Stimulated activated CD8-positive, alpha-beta memory T cell treated with anti-CD3 and anti-CD28 coated beads, Interleukin-4, amount 100 ng/mL, for 4 hours (primary cell): ENCODE measurements around the gene CDK11B.
"Not testable (repeated sequence)": the region's sequence is repeated elsewhere in the genome, so short reads cannot be mapped to it uniquely, and the experiment has no call there.

Source experiments
- DNase-seq, 2 donors: peaks; one replicate each; pipeline ENCODE4 v3.0.0-alpha.2; 2020; ENCODE audit warnings: low read depth in 2 of 2, low spot score in 1 of 2

Gene CDK11B

DNA sequence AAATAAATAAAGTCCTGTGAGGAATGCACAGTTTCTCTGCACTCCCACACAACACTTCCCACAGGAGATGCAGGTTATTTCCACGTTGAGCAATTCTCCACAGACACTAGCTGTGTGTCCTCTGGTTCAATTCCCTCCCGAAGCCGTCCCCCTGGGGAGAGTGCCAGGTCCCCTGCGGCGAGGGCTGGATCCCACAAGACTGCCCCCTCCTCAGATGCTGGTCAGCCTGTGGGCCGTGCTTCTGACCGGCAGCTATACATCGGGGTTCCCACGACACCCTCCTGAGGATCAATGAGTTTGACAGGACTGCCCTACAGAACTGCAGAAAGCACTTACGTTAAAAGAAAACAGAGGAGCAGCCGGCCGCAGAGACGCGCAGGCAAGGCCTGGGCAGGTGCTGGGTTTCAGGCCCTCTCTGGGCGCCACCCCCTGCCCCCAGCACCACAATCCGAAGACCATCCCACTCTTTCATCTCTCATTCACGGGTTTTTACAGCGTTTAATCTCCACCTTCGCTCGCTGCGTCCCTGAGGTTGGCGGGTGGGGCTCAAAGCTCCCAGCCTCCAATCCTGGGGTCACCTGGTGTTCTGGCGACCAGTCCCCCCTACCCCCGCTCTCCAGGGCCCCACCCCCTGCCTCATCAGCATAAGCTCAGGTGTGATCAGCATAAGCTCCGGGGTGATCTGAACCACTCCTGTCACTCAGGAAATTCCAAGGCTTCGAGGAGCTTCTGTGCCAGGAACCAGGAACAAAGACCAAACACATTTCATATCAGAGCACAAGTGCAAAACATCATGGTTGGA lies 24.5 kb upstream of the CDK11B start:
- DNase-seq = no peak

DNA sequence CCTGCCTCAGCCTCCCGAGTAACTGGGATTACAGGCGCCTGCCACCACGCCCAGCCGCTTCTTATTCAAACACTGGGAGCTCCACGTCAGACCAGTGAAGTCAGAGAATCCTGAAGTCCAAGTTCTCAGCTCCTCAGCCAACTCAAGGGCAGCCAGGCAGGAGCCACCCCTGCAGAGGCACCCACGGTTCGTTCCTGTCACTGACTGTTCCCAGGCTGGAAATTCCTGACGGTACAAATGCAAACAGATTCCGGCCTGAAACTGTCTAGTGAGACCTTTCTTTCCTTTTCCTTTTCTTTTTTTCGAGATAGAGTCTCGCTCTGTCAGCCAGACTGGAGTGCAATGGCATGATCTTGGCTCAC lies 22.1 kb upstream of the CDK11B start:
- no peak for DNase-seq

DNA sequence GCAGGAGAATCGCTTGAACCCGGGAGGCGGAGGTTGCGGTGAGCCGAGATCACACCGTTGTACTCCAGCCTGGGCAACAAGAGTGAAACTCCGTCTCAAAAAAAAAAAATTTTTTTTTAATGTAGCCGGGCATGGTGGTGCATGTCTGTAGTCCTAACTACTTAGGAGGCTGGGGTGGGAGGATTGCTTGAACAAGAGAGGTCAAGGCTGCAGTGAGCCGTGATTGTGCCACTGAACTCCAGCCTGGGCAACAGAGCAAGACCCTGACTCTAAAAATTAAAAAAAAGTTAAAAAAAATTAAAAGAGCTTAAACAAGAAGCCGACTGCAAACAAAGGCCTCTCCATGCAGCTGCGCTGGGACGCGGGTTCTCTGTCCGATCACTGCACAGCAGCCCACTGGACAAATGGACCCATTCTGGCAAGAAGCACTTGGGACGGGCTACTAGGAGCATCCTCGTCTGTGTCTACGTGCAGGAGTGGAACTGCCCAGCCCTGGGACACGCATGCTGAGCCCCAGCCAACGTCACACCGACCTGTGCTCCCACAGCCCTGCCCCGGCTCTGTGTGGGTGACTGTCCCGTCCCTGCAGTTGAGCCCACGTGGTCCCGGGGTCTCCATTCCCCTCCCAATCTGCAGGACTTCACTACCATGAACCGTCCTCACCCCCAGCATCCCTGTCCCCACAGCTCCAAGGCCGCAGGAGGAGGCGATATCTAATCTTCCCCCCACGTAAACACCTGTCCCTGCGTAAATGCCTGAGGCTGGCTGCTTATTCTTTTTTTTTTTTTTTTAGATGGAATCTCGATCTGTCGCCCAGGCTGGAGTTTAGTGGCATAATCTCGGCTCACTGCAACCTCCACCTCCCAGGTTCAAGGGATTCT lies 21.5 kb upstream of the CDK11B start:
- DNase-seq = no peak

DNA sequence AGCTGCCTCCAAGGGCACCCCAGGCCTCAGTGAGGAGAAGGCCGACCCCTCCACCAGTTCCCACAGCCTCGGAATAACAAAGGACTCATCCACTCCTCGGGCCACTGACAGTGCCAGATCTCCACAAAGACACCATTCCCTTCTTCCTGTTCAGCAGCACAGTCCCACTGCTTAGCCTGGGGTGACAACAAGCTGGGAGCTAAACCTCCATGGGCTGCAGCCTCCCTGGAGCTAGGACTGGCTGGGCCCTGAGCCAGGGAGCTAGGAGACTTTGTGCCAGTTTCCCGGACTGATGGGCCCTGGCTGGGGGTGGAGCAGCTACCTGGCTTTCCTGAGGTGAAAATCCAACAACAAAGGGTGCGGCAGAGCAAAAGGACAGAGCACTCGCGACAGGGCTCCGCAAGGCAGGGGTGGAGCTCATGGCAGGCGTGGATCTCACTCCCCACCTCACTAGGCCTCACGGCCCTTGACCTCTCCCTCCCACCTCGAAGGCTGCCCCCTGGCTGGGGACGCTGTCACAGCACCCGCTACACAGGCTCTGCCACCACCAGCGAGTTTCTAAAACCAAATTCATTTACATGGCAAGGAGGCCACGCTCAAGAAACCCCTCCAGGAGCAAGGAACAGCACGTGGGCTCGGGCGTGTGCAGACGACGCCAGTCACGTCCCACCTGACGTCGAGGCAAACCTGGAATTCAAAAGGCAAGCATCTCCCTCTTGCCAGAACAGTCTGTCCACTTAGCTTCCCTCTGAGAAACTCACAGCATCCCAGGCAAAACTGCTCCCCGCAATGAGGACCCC lies 20.0 kb upstream of the CDK11B start:
- DNase-seq = no peak

DNA sequence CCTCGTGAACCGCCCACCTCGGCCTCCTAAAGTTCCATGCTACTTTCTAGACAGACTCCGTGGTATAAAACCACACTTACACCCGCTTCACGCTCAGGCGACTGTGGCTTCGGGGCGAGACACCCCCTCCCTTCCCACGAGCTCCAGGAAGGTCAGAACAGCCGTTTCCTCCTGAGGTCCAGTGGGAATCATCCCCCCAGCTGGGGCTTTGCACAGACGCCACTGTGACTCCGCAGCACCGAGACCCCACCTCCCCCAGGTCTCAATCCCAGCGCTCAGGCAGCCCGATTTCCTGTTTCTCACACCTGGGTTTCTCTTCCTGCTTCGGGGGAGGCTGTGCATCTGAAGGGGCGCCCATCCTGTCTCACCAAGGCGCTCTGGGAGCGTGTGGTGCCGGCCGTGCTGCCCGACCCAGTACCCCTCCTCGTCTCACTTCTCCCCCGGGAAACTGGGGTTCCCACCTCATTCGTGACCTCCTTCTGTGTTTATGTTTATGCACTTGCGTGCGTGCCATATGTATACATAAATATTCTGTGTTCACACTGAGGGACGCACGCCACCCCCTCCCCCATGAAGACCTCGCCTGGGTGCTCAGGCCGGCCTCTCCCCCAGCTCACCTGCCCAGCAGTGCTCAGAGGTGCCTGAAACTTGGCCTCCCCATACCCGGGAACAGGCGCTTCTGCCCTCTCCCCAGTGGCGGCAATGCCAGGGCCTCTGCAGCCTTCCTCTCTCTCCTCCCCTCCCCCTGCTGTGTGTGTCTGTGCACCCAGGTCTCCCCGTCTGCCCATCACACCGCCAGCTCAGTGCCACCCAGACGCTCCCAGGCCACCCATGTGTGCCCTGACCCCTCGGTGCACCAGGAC lies 19.1 kb upstream of the CDK11B start:
- peak in 1 of 2 donors; percentile 13 for DNase-seq

DNA sequence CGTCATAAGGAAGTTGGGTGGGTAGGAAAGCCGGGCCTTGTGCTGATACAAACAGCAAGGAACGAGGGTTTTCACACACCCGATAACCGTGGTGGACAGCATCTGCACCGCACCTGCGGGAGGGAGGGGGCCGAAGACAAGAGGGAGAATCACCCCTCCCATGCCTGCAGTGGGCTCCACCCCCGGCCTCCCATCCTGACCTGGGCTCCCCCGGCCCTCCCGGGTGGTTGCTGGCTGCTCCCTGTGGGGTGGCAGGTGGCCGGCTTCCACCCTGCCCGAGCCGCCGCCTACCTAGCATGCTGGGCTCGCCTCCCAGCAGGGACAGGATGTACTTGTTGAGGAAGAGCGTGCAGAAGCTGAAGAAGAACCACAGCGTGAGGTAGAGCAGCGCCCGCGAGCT lies 17.3 kb upstream of the CDK11B start:
- DNase-seq = not testable (repeated sequence)

DNA sequence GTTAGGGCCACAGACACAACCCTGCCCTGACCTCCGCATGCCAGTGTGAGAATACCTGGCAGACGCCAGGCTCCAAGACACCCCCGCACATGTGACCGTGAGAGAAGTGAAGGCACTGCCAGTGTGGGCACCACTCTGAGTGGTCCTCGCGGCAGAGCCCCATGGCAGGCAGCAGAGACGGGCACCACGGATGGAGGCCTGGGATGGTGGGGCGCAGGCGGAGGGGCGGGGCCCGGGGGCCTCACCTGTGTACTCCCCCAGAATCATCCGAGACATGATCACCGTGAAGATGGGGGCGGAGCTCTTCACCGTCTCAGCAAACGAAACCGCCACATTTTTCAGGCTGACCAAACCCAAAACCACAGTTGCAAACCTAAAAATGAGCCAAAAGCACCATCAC lies 16.4 kb upstream of the CDK11B start:
- not testable (repeated sequence) for DNase-seq

DNA sequence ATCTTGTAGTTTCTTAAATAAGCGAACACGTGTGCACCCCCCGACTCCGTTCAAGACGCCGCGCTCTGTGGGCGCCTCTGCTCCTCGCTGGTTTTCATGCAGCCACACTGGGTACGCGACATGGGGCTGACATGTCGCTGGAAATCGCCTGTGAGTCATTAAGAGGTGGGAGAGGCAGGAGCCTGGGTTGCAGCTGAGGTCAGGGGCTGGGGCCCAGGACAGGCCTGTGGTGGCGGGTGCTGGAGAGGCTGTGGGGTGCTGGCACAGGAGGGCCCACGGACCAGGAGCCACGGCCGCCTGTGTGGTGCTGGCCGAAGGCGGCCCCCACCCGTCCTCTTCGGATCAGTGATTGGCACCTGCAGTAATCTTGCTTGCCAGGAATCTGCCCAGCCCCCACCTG lies 16.0 kb upstream of the CDK11B start:
- not testable (repeated sequence) for DNase-seq

DNA sequence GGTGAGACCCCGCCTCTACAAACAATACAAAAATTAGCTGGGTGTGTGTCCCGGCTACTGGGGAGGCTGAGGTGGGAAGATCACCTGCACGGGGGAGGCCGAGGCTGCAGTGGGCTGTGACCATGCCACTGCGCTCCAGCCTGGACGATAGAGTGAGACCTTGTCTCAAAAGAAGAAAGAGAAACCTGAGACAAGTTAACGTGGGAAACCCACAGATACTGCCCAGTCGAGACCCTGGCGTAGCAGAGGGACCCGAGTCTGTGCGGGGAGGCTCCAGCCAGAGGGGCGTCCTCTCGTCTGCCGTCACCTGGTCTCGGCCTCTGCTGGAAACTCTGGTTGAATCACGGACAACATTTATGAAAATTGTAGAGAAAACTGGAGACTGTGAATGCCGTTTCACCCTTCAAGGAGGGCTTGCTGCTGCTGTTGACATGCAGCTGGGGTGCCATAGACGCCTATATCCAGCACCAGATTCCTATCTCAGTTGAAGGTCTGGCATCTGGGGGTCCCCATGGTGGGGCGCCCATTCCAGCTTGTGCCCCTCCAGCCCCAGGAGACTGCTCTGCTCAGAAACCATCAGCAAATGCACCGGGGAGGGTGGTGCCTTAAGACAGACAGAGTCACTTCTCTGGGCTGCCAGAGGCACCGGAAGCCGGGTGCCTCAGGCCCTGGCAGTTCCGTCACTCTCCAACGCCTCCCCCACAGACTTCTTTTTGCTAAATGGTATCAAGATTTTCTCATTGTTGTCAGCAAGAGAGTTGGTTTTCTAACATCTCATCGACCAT lies 13.6 kb upstream of the CDK11B start:
- DNase-seq = no peak

DNA sequence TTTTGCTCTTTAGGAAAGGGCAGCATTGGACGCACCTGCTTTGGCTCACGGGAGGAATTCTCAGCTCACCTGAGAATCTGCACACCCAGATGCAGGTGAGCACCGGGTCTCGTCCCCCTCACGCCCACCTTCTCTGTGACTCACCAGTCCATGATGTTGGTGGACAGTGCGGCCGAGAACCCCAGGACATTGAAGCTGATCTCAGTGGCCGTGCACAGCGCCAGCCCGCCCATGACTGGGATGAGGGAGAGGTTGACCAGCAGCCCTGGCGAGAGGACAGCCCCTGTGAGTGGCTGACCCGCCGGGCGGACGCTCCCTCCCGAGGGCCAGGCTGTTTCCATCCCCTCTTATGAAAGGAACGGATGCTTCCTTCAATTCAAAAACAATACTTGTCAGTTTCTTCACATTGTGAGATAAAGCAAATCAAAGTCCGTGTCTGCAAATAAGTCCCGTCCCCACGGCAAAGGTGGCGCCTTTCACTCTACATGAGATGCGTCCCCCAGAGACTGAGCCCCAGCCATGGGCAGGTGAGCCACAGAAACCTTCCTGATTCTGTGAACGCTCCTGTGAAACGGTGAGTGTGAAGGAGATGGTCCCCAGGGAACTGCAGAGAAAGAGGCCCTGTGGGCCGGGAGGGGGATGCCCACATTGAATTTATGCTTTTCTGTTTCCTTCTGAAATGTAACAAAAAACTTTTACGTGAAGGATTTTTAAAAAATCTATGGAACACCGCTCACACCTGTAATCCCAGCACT lies 12.7 kb upstream of the CDK11B start:
- no peak for DNase-seq

DNA sequence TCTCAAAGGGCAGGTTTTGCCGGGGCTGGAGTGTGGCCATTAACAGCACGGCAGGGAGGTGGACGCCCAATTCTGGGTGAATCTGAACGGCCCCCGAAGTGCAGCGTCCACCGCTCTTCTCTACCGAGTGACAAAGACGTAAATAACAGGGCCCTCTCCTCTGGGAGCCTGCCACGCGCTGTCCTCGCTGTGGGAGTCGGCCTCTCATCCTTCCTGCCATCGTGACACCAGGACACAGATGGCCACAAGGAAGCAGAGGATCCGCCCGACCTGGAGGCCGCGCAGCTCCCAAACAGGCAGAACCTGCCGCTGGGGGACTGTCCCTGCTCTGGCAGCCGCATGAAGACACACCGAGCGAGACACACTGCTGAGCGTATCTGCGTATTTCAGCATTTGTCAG lies 12.1 kb upstream of the CDK11B start:
- DNase-seq = no peak

DNA sequence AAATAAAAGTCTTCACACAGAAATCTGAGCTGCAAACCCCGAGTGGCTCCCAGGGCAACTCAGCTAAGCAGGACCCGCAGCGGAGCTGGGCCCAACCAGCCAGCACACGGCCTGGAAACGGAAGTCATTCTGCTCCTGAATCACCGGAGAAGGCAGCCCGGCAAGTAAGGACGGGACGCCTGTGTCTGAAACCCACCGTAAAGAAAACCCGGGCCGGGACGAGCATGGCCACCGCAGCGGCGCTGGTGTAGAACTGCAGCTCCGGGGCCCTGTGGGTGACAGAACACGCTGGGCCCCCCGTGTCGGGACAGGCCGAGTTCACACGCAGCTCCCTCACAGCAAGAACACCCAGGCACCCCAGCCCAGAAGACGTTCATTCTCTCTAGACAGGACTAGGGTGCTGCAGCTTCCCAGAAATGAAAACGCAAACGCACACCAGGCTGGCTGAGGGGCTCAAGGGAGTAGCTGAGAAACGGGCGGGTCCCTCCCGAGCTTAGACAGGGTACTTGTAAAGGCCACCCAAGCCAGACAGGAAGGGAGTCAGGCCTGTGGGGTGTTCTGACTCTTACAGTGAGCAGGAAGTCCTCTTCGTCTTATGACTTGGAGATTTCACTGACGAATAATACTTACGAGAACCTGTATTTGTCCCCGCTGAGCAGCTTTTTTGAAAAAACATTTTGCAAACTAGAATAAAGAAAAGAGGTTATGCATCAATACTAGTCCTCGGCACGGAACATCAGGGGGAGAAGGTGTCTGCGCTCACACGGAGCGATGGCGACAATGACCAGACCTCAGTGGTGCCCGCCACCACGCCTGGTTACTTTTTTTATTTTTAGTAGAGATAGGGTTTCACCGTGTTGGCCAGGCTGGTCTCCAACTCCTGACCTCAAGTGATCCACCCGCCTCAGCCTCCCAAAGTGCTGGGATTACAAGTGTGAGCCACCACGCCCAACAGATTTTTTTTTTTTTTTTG lies 10.9 kb upstream of the CDK11B start:
- no peak for DNase-seq

DNA sequence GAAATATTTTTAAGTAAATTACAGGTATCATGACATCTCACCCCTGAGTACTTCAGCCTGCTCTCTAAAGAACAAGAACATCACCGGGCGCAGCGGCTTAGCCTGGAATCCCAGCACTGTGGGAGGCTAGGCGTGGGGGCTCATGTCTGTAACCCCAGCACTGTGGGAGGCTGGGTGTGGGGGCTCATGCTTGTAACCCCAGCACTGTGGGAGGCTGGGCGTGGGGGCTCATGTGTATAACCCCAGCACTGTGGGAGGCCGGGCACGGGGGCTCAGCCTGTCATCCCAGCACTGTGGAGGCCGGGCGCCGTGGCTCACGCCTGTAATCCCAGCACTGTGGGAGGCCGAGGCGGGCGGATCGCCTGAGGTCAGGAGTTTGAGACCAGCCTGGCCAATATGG lies 7.7 kb upstream of the CDK11B start:
- DNase-seq = no peak

DNA sequence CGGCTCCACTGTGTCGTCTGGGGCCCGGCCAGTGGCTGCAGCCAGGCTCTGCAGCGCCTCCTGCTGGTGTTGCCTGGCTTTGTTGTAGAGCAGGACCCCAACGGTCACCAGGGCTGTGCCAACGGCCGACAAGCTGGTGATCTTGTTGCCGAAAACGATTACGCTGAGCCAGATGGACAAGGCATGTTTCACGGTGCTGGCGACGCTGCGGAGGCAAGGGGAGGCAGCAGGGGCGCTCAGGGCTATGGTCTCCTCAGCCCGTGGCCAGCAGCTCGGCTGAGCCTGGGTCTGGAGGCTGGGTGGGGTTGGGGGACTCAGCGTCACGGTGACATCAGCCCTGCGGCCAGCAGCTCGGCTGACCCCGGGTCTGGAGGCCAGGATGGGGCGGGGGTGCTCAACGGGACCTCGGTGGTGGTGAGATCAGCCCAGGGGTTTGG lies 7.0 kb upstream of the CDK11B start:
- no peak for DNase-seq

DNA sequence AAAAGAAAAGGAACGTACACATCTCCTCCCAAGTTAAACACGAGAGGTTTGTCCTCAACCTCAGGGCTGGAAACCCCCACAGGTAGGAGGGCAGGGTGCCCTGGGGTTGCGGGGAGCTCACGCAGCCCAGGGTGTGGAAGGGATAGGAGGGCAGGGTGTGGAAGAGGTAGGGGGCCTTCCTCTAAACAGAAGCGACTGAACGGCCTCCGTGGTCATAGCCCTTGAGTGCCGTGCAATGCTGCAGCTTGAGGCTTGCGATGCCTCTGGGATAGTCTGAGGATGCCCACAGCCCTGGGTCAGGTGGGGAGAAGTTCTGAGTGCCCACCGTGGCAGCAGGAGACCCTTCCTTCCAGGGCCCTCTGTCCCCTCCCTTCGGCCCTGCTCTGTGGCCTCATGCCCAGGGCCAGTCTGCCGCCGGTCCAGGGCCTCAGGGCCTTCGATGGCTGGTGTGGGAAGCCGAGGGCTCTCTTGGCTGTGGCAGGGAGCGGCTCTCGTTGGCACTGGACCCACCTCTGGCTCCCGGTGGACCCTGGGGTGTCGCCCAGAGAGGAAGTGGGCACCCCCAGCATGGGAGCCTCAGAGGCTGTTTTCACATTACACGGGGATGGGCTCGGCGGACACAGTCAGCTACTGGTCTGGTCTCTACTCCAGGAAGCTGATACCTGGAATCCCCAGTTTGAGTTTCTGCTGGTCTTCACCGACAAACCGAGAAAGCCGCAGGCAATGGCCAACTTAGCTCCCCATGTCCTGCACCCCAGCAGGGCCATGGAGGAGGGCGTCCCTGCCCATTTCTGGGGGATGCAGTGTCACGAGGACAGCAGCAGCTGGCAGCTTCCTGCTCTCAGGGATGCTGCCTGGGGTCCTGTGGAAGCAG lies 6.4 kb upstream of the CDK11B start:
- no peak for DNase-seq

DNA sequence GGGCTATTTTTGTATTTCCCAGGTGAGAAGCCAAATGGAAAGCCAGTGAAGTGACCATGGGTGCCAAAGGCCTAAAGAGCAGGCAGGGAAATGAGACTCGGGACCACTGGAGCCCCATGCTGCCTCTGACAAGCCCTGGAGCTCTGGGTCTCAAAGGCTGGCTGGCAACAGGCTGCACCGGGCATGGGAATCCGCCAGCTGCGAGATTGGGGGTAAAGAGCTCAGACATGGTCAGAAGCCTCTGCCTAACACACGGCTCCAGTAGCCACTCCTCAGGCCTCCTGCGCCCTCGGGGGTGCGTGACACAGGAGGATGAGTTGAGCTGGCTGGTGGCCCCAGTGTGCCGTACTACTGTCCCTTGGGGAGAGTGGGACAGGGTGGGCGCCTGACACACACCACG lies 5.5 kb upstream of the CDK11B start:
- not testable (repeated sequence) for DNase-seq
